IMR-90 (cell line): Measurements from ENCODE around the gene CDH22. TPM values are rescaled to one million over a fixed set of nuclear protein-coding genes. Genes with fewer than 3 reads are reported as not detected.

Experiments used
- ATAC-seq: fragments of 200-7000 bp; cut with Tn5 transposase; 2 replicates; pipeline ENCODE4 v1.9.1; 2020; ENCODE audit warnings: low read depth, mild to moderate bottlenecking, moderate library complexity
- BruUV-seq: library from RNA; stranded (reverse); fragments of 400-500 nt; replicated peaks from 2 replicates; lab custom pipeline; 2021; lab: Mats Ljungman, UMichigan
- CTCF ChIA-PET: fragments of 300-600 bp; formaldehyde crosslinking; extraction: SDS; loops from one replicate; lab custom pipeline; 2021; ENCODE audit warnings: antibody characterized with exemption; lab: Yijun Ruan, JAX
- POLR2A ChIA-PET: fragments of 300-600 bp; sonication (Branson Sonifier 250); formaldehyde crosslinking; loops from one replicate; lab custom pipeline; 2022; ENCODE audit warnings: antibody characterized with exemption; ENCODE audit not compliant: unreplicated experiment; lab: Charles Lee
- DNase-seq: peaks from one replicate; pipeline ENCODE4 v3.0.0; 2013
- H2AFZ ChIP-seq: replicated peaks from 2 replicates; pipeline ENCODE3; 2013; ENCODE audit warnings: low read length, mild to moderate bottlenecking; ENCODE audit not compliant: poor library complexity
- H2AK5ac ChIP-seq: 2 replicates; pipeline ENCODE4 v1.6.1; 2013; ENCODE audit warnings: low read depth, low read length, inconsistent platforms
- H2AK9ac ChIP-seq: replicated peaks from 2 replicates; pipeline ENCODE3; 2013; ENCODE audit warnings: mild to moderate bottlenecking, low read depth, low read length, moderate library complexity; ENCODE audit not compliant: poor library complexity
- H2BK120ac ChIP-seq: 2 replicates; pipeline ENCODE4 v1.6.1; 2013; ENCODE audit warnings: low read depth, low read length, inconsistent platforms
- H2BK15ac ChIP-seq: 3 replicates; pipeline ENCODE4 v1.6.1; 2013; ENCODE audit warnings: low read depth, low read length, inconsistent platforms
- H2BK20ac ChIP-seq: 2 replicates; pipeline ENCODE4 v1.6.1; 2013; ENCODE audit warnings: low read depth, mild to moderate bottlenecking, inconsistent platforms, low read length, moderate library complexity
- H2BK5ac ChIP-seq: 2 replicates; pipeline ENCODE4 v1.6.1; 2013; ENCODE audit warnings: mild to moderate bottlenecking, low read depth, low read length, inconsistent platforms; ENCODE audit not compliant: poor library complexity, severe bottlenecking
- H3K14ac ChIP-seq: replicated peaks from 2 replicates; pipeline ENCODE4 v1.6.1; 2013; ENCODE audit warnings: low read depth, low read length, inconsistent platforms
- H3K18ac ChIP-seq: 2 replicates; pipeline ENCODE4 v1.6.1; 2013; ENCODE audit warnings: low read depth, low read length, control low read depth
- H3K23ac ChIP-seq: 2 replicates; pipeline ENCODE4 v1.6.1; 2013; ENCODE audit warnings: low read depth, low read length, inconsistent platforms
- H3K27ac ChIP-seq: 2 replicates; pipeline ENCODE4 v1.5.1; 2013; ENCODE audit warnings: mild to moderate bottlenecking, control low read depth, low read length; ENCODE audit not compliant: insufficient read depth
- H3K27me3 ChIP-seq: 2 replicates; pipeline ENCODE4 v1.6.1; 2013; ENCODE audit warnings: low read length; ENCODE audit not compliant: control insufficient read depth, insufficient read depth
- H3K36me3 ChIP-seq: 2 replicates; pipeline ENCODE4 v1.6.1; 2013; ENCODE audit warnings: low read length, mixed read lengths; ENCODE audit not compliant: control insufficient read depth, insufficient read depth
- H3K4ac ChIP-seq: 2 replicates; pipeline ENCODE4 v1.6.1; 2013; ENCODE audit warnings: low read depth, low read length, inconsistent platforms
- H3K4me1 ChIP-seq: 2 replicates; pipeline ENCODE4 v1.6.1; 2013; ENCODE audit warnings: low read length, mixed read lengths; ENCODE audit not compliant: control insufficient read depth, insufficient read depth
- H3K4me2 ChIP-seq: 2 replicates; pipeline ENCODE4 v1.6.1; 2013; ENCODE audit warnings: low read depth, mild to moderate bottlenecking, control low read depth, low read length, moderate library complexity
- H3K4me3 ChIP-seq: 2 replicates; pipeline ENCODE4 v1.5.1; 2013; ENCODE audit warnings: low read depth, mild to moderate bottlenecking, control low read depth, low read length, moderate library complexity; ENCODE audit not compliant: insufficient read depth
- H3K56ac ChIP-seq: 2 replicates; pipeline ENCODE4 v1.6.1; 2013; ENCODE audit warnings: low read length, inconsistent platforms; ENCODE audit not compliant: insufficient read depth; ENCODE audit errors: extremely low read depth
- H3K79me1 ChIP-seq, 2 experiments: 2 replicates each; pipeline ENCODE4 v1.6.1; 2013; ENCODE audit warnings: low read length in 2 of 2, inconsistent platforms in 1 of 2, low read depth in 1 of 2
- H3K9ac ChIP-seq: 2 replicates; pipeline ENCODE4 v1.6.1; 2013; ENCODE audit warnings: low read depth, low read length, control low read depth
- H3K9me1 ChIP-seq: 2 replicates; pipeline ENCODE4 v1.6.1; 2013; ENCODE audit warnings: low read length, inconsistent platforms; ENCODE audit not compliant: insufficient read depth
- H3K9me3 ChIP-seq: 2 replicates; pipeline ENCODE4 v1.6.1; 2013; ENCODE audit warnings: low read length; ENCODE audit not compliant: control insufficient read depth, insufficient read depth
- H4K20me1 ChIP-seq: 2 replicates; pipeline ENCODE4 v1.6.1; 2013; ENCODE audit warnings: low read length, inconsistent platforms; ENCODE audit not compliant: insufficient read depth
- H4K5ac ChIP-seq: 2 replicates; pipeline ENCODE4 v1.6.1; 2013; ENCODE audit warnings: mild to moderate bottlenecking, low read depth, low read length, control low read depth
- H4K8ac ChIP-seq, 2 experiments: 2 replicates each; pipeline ENCODE4 v1.6.1; 2013; ENCODE audit warnings: low read depth in 2 of 2, low read length in 2 of 2, control low read depth in 1 of 2, inconsistent platforms in 1 of 2
- H4K91ac ChIP-seq: 2 replicates; pipeline ENCODE4 v1.6.1; 2013; ENCODE audit warnings: low read depth, low read length, inconsistent platforms; ENCODE audit not compliant: insufficient read depth
- MXI1 ChIP-seq: IDR thresholded peaks from 2 replicates; pipeline ENCODE4 v1.6.1; 2012; ENCODE audit warnings: low read depth, mild to moderate bottlenecking, low read length, moderate library complexity, borderline replicate concordance
- RCOR1 ChIP-seq: IDR thresholded peaks from 2 replicates; pipeline ENCODE4 v1.6.1; 2012; ENCODE audit warnings: mild to moderate bottlenecking, low read length, improper control_type of control experiment; ENCODE audit not compliant: insufficient replicate concordance
- WGBS, 2 experiments: methylation state at CpG; one replicate each; pipeline versions ENCODE4 v1.1.5 to v1.1.7; 2013; ENCODE audit warnings: missing lambda C conversion rate in 2 of 2; ENCODE audit not compliant: insufficient read length in 1 of 2; ENCODE audit errors: extremely low coverage in 2 of 2; 5-methylcytosine and 5-hydroxymethylcytosine counted together
- dilution Hi-C: fragments of 300-500 bp; cut with HindIII; formaldehyde crosslinking; loops from one replicate; pipeline ENCODE4 v1.14.3; 2018; ENCODE audit warnings: low sequenced_read_pairs; ENCODE audit not compliant: unreplicated experiment
- in situ Hi-C: fragments of 300-500 bp; cut with MboI; formaldehyde crosslinking; loops from 3 replicates; pipeline ENCODE4 v1.14.3; 2019; ENCODE audit warnings: low sequenced_read_pairs, inconsistent platforms, mixed read lengths
- intact Hi-C: fragments of 100-400 bp; cut with micrococcal nuclease; formaldehyde crosslinking; loops from 2 replicates; pipeline ENCODE4 v1.10.0; 2022
- polyA plus RNA-seq, 3 experiments: library from polyadenylated mRNA; depleted of rRNA; stranded (reverse); fragments of >200 nt; gene quantifications; 2 replicates each; pipeline ENCODE4 v1.2.3, GENCODE V29; 2012; ENCODE audit warnings: low replicate concordance in 1 of 3
- total RNA-seq: library from RNA; depleted of rRNA; stranded (reverse); fragments of >200 nt; gene quantifications from 2 replicates; pipeline ENCODE4 v1.2.3, GENCODE V29; 2012

The CDH22 gene
- total and polyA plus RNA-seq, 2 of the 4 experiments (the other 2 are of a cell fraction): not detected

- Histone ChIP-seq H3K56ac (no peak overlapping the region), H3K4ac (no peak overlapping the region), H4K8ac (no peak overlapping the region), H2AK5ac (no peak overlapping the region), H3K23ac (no peak overlapping the region), H4K20me1 (no peaks in the 10 kb centered on the region), H3K79me1 (no peaks in the 10 kb centered on the region), H2BK120ac (no peak overlapping the region), H3K9me3 (no peaks in the 10 kb centered on the region), H3K14ac (no peak overlapping the region), H4K91ac (no peak overlapping the region), H3K18ac (no peak overlapping the region), H3K27ac (no peak overlapping the region), H4K5ac (no peak overlapping the region), H2AK9ac (no peak overlapping the region), H3K4me2 (no peak overlapping the region), H3K27me3 (peaks cover 18% of the 10 kb centered on the region), H3K4me3 (no peak overlapping the region), H3K36me3 (no peaks in the 10 kb centered on the region), H2BK20ac (no peak overlapping the region), H2BK15ac (no peak overlapping the region), H2BK5ac (no peak overlapping the region), H3K9ac (no peak overlapping the region), H2AFZ (no peak overlapping the region), H3K9me1 (no peaks in the 10 kb centered on the region), H3K4me1 (no peaks in the 10 kb centered on the region)
- no TSS peak for BruUV-seq
- WGBS, 2 experiments: no CpG with 5 or more reads among the region's 3 CpGs
- dilution Hi-C loops: no loop called here
- intact Hi-C loops: no loop called here
- POLR2A ChIA-PET: no interaction called here
- ATAC-seq (peak; percentile 71), DNase-seq (peak; percentile 52)
- TF ChIP-seq MXI1 (peak; percentile 87; the same call in 1 of the 2 replicates), RCOR1 (no peak)
- CTCF ChIA-PET: no interaction called here
- in situ Hi-C loops: no loop called here
These were observed 15.2 kb downstream of the CDH22 start for GRCh38 chr20:46293084-46293483.
